SKM-1 (cell line): Measurements from ENCODE around the gene GMIP.
"Not testable (repeated sequence)": the region's sequence is repeated elsewhere in the genome, so short reads cannot be mapped to it uniquely, and the experiment has no call there.

Experiments
- DNase-seq: peaks from one replicate; lab custom pipeline; 2025; ENCODE audit not compliant: unreplicated experiment; lab: John Stamatoyannopoulos, UW

GMIP gene

GRCh38 chr19:19613506-19613905 is 30.0 kb downstream of the GMIP start:
- no peak for DNase-seq

DNA sequence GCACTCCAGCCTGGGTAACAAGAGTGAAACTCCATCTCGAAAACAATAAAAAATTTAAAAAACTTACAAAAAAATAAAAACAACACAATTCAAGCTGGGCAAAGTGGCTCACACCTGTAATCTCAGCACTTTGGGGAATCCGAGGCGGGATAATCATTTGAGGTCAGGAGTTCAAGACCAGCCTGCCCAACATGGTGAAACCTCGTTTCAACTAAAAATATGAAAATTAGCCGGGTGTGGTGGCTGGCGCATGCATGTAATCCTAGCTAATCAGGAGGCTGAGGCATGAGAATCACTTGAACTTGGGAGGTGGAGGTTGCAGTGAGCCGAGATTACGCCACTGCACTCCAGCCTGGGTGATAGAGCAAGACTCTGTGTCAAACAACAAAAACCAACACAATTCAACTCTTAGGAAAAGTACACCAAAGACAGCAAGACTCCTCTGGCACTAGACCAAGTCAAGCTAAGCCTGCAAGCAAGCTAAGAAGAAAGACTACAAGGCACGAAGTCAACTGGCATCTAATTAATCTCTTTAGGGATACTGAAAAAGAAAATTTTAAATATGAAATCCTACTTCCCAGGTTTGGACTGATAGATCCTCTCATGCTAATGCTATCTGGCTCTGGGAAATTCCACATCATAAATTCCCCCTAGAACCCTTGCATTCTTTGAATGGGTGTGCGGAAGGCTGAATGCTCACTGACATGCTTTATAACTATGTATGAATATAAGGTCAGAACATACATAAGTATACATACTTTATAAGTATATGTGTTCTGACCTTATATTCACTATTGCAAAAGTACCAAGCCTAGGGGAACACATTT is 32.9 kb downstream of the GMIP start:
- no peak for DNase-seq

DNA sequence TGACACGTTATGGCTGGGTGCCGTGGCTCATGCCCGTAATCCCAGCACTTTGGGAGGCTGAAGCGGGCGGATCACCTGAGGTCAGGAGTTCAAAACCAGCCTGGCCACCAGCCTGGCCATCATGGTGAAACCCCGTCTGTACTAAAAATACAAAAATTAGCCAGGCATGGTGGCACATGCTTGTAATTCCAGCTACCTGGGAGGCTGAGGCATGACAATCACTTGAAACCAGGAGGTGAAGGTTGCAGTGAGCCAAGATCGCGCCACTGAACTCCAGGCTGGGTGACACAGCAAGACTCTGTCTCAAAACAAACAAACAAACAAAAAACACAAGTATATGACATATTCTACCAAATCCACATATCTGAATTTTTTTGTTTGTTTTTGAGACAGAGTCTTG is 36.8 kb downstream of the GMIP start:
- not testable (repeated sequence) for DNase-seq

DNA sequence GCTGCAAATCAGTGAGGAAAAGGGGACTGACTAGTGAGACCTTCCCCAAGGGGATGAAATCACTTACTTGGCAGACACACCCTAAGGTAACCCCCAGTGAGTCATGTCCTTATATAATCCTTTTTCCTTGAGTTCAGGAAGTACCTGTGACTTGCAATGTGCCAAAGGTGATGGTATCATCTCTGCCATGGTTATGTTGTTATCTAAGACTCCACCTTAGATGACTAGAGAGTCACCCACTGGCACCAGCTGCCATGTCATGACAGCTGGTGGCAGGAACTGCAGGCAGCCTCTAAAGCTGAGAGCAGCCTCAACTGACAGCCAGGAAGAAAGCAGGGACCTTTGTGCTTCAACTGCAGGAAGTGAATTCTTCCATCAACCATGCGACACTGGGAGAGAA is 37.4 kb downstream of the GMIP start:
- DNase-seq = no peak

DNA sequence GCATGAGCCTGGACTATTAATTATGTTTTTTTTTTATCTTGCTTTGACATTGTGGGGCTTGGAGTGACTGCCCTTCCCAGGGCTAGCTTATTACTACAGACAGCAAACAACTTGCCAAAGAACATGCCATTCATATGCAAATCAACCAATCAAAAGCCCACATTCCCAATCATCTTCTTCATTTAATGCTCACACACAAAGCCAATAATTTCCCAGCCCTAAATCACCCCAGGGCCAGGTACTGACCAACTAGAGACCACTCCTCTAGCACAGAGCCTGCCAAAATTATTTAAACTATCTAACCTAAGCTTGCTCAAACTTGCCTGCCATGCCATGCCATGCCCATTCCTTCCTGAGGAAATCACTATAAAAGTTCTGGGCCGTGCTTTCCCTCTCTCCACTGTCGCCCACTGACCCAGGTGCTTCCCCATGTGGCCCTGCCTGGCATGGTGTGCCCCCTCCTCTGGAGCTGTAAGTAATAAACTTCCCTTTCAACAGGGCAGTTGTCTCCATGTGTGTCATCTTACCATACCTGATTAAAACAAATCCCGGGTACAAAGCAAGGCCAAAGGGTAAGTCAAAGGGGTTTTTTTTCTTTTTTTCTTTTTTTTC is 40.6 kb downstream of the GMIP start:
- no peak for DNase-seq

DNA sequence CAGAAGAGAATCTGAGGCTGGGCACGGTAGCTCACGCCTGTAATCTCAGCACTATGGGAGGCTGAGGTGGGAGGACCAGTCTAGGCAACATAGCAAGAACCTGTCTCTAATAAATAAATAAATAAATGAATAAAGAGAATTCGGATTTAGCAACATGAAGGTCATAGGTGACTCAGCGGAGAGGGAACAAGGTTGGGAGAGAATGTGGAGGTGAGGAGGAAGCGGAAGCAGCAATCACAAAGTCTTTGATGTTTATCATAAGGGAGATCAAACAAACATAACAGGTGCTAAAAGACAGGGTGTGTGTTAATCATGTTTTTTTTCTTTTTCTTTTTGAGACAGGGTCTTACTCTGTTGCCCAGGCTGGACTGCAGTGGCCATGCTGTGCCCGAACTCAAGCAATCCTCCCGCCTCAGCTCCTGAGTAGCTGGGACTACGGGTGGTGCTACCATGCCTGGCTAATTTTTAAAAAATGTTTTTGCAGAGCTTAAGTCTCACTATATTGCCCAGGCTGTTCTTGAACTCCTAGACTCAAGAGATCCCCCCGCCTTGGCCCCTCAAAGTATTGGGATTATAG is 41.2 kb downstream of the GMIP start:
- DNase-seq = no peak

GRCh38 chr19:19600793-19601330 is 42.6 kb downstream of the GMIP start:
- DNase-seq = no peak

DNA sequence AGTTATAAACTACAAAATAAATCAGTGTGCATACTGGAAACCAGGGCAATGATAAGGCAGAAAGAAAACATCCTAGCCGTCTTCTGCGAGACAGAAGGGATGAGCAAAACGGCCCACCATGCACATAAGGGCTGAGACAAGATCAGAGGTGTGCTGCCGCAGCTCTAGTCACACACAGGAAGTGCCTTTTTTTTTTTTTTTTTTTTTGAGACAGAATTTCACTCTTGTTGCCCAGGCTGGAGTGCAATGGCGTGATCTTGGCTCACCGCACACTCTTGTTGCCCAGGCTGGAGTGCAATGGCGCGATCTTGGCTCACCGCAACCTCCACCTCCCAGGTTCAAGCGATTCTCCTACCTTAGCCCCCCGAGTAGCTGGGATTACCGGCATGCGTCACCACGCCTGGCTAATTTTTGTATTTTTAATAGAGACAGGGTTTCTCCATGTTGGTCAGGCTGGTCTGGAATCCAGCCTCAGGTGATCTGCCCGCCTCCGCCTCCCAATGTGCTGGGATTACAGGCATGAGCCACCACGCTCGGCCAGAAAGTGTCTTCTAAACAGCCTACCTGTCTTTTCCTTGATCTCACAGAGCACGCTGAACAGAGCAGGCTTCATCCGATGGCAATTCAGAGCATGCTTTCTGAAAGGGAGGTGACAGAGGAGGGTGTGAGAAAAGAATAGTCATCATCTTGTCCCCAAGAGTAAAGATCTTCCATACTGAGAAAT is 44.6 kb downstream of the GMIP start:
- not testable (repeated sequence) for DNase-seq

DNA sequence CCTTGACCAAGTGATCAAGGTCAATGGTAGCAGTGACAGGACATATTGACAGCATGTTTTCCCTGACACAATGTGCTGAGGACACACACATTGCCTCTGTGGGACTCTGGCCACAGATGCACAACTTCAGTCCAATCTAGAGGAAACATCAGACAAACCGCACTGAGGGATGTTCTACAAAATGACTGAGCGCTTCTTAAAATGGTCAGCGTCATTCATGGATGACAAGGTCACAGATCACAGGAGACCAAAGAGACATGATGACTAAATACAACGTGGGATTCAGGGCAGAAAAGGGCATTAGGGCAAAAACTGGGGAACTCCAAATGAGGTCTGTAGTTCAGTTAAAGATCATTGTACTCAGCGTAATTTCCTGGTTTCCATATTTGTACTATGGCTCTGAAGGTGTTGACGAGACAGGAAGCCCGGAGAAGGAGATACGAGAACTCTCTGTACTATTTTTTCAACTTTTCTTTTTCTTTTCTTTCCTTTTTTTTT is 45.6 kb downstream of the GMIP start:
- no peak for DNase-seq

DNA sequence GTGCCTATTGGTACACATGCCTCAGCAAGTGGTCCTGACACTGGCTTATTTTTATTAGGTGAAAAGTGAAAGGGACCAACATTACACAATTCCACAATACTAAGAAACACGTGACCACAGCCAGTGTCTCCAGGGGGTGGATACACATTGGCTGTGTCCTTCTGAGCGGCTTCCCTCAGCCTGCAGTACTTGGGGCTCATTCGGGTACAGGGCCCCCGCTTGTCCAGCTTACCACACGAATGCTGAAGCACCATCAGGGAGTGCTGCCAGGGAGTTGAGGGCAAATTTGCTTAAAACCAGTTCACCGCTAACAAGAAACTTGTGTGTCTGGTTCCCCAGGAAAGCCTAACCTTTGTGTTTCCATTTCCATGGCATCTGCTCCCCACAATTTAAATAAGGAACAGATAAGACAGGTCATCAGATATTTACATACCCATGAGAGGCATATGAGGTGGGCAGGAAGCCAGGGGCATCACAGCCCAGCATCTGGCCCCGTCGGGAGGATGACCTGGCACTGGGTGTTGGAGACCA is 48.2 kb downstream of the GMIP start:
- no peak for DNase-seq

DNA sequence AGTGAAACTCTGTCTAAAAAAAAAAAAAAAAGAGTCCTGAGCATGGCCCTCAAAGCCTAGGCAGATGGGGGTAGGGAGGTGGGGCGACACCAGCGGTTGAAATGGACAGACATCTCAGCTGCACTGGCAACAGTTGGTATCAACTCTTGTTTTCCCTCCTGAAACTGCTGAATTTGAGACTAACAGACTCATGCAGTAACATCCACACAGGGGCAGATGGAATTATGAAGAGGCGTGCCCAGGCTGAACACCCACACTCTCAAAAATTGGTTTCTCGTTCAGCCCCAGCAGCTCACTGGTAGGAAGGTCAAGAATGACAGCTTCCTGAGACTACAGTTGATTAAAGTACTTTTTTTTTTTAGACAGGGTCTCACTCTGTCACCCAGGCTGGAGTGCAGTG is 49.1 kb downstream of the GMIP start:
- no peak for DNase-seq

DNA sequence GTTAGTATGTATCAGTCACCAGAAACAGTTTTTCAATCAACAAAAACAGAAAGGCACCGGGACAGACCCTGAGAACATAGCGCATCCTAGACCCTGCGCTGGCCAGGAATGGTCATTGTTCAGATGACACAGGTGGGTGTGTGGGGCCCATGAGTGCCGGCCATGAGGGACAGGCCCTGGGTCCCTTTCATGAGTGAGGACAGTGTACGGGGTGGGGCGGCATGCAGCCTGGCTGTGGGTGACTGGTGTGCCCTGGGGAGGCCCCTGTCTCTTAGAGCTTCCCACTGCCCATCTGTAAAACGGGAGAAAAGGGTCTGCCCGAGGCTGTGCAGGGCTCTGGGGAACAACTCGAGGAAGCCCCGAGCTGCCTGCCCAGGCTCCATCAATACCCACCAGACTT is 50.8 kb downstream of the GMIP start:
- DNase-seq = no peak

DNA sequence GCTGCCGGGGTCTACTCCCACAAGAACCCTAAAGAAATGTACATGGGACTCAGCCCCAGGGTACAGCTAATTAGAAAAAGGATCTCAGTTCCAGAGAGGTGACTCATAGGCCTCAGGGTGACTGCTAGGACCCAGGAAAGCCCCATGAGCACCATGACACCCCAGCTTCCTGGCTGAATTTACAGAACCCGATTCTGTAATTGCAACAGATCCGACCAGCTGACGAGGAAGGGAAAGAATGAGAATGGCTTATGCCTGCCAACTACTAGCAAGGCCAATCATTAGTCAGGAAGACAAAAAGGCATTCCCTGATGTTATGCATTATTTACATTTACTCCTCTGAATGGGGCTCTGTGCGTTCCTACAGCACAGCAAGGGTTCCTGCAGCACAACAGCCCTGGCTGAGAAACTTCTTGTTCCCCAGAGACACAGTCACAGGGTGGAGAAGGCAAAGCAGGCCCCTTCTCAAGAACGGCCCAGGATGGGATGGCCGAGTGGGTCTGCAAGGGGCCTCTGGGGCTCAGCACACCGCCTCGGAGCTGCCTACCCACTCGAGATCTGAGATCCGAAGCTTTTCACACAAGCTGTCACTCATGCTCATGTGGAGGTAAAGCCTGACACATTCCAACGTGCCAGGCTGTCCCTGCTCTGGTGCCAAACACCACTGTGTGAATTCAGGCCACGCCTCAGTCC is 52.2 kb downstream of the GMIP start:
- peak; percentile 46 for DNase-seq

- DNase-seq = no peak
Measured at GRCh38 chr19:19588546-19588945, 54.9 kb downstream of the GMIP start.

DNA sequence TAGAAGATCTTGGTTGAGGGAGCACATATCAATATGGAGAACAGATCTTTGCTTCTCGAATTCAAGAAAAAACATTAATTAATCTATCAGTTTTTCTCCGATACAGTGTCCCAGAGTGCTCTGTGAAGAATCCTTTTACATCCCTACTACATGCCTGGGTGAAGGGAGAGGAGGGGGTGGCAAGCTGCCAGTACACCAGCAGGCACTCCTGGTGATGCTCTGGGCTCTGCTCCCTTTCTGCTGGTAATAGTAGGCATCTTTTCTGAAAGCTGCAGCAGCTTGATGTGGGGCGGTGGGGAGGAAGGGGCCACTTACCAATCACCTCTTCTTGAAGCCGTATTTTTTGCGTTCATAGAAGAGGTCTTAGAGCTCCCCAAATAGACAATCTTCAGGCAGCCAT is 55.7 kb downstream of the GMIP start:
- no peak for DNase-seq

DNA sequence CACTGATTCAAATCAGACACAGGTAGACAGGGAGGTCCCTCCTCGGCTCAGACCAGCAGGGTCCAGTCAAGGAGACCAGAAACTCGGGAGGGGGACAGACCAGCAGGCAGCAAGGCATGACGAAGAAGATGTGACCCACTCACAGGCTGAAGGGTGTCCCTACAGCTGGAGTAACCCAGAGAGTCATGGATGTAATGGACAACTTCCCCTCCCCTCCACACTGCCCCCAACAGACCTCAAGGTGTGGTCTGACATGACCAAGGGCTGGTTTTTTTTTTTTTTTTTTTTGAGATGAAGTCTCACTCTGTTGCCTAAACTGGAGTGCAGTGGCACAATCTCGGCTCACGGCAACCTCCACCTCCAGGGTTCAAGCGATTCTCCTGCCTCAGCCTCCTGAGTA is 59.1 kb downstream of the GMIP start:
- DNase-seq = no peak

DNA sequence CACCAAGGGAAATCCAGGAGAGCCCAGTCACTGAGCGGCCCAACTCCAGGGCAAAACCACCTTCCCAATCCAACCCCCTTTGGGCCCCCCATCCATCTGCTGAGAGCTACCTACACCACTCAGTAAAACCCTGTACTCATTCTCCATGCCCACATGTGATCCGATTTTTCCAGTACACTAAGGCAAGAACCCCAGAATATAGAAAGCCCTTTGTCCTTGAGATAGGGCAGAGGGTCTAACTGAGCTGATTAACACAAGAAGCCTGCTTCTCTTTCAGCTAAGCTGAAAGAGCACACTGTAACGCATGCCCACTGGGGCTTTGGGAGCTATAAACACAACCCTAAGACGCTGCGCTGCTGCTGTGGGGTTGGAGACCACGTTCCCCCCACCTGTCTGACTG is 61.0 kb downstream of the GMIP start:
- no peak for DNase-seq

GRCh38 chr19:19581391-19581790 is 62.1 kb downstream of the GMIP start:
- no peak for DNase-seq

GRCh38 chr19:19580418-19580817 is 63.0 kb downstream of the GMIP start:
- no peak for DNase-seq

GRCh38 chr19:19579533-19580361 is 63.7 kb downstream of the GMIP start:
- no peak for DNase-seq
